HCT116 (cell line): Measurements from ENCODE around the gene DLG2. TPM values are rescaled to one million over a fixed set of nuclear protein-coding genes. Genes with fewer than 3 reads are reported as not detected.

ENCODE experiments used
- ATAC-seq: fragments of 200-7000 bp; cut with Tn5 transposase; 2 replicates; pipeline ENCODE4 v1.9.1; 2020; ENCODE audit warnings: mild to moderate bottlenecking, moderate library complexity
- BruUV-seq: library from RNA; stranded (reverse); fragments of 400-500 nt; replicated peaks from 2 replicates; lab custom pipeline; 2021; lab: Mats Ljungman, UMichigan
- CTCF ChIA-PET: fragments of 300-600 bp; sonication (Branson Sonifier 250); formaldehyde crosslinking; loops from one replicate; lab custom pipeline; 2021; ENCODE audit warnings: antibody characterized with exemption; lab: Charles Lee
- POLR2A ChIA-PET: fragments of 300-600, 350-600 bp; sonication (Branson Sonifier 250); formaldehyde crosslinking; loops from one replicate; lab custom pipeline; 2021; ENCODE audit warnings: antibody characterized with exemption; lab: Charles Lee
- RAD21 ChIA-PET, 2 experiments: fragments of 300-600 bp; sonication (Branson Sonifier 250); formaldehyde crosslinking; loops; one replicate each; lab custom pipeline; 2023; ENCODE audit warnings: low total read pairs in 2 of 2; ENCODE audit not compliant: uncharacterized antibody in 2 of 2, unreplicated experiment in 2 of 2, low non-redundant PET in 1 of 2; lab: Charles Lee
- DNase-seq: peaks from one replicate; pipeline ENCODE4 v3.0.0-alpha.2; 2010; ENCODE audit warnings: low read depth, low spot score
- H2AFZ ChIP-seq: fragments of 200-600 bp; shearing (Covaris generic), sonication (generic); 2 replicates; pipeline ENCODE4 v1.6.1; 2017; ENCODE audit warnings: low read depth, mixed run types, mixed read lengths, antibody characterized with exemption, low read length; ENCODE audit not compliant: poor library complexity, severe bottlenecking
- H3K27ac ChIP-seq: 2 replicates; pipeline ENCODE4 v1.5.1; 2012; ENCODE audit warnings: low read depth, low read length
- H3K27me3 ChIP-seq: fragments of 200-600 bp; sonication (generic); 2 replicates; pipeline ENCODE4 v1.6.1; 2016; ENCODE audit warnings: mixed run types, low read length, mixed read lengths; ENCODE audit not compliant: insufficient read depth
- H3K36me3 ChIP-seq, 2 experiments: fragments of 200-500 bp in 1 of 2; fragments of 200-600 bp in 1 of 2; sonication (Bioruptor generic) in 1 of 2; sonication (generic) in 1 of 2; 2 replicates each; pipeline versions ENCODE4 v1.5.1 to v1.6.1; 2014 to 2016; ENCODE audit warnings: low read length in 2 of 2, inconsistent platforms in 1 of 2, mixed read lengths in 1 of 2, mixed run types in 1 of 2; ENCODE audit not compliant: insufficient read depth in 2 of 2, control insufficient read depth in 1 of 2
- H3K4me1 ChIP-seq, 2 experiments: fragments of 200-600 bp in 1 of 2; sonication (generic) in 1 of 2; 2 replicates each; pipeline versions ENCODE4 v1.5.1 to v1.6.1; 2012 to 2017; ENCODE audit warnings: low read length in 2 of 2, inconsistent platforms in 1 of 2, mild to moderate bottlenecking in 1 of 2, mixed read lengths in 1 of 2, mixed run types in 1 of 2, moderate library complexity in 1 of 2; ENCODE audit not compliant: insufficient read depth in 2 of 2, control insufficient read depth in 1 of 2
- H3K4me2 ChIP-seq: fragments of 200-600 bp; sonication (generic); 2 replicates; pipeline ENCODE4 v1.6.1; 2017; ENCODE audit warnings: mixed run types, low read length, mixed read lengths
- H3K4me3 ChIP-seq, 2 experiments: fragments of 200-600 bp in 1 of 2; sonication (generic) in 1 of 2; replicated peaks in 1 of 2; 2 replicates each; pipeline ENCODE4 v1.5.1; 2011 to 2016; ENCODE audit warnings: low read length in 2 of 2, control low read depth in 1 of 2, low read depth in 1 of 2, mild to moderate bottlenecking in 1 of 2, mixed read lengths in 1 of 2, mixed run types in 1 of 2
- H3K79me2 ChIP-seq: fragments of 200-600 bp; sonication (generic); 2 replicates; pipeline ENCODE4 v1.6.1; 2017; ENCODE audit warnings: mild to moderate bottlenecking, mixed run types, low read length, moderate library complexity, mixed read lengths; ENCODE audit not compliant: insufficient read depth
- H3K9ac ChIP-seq: fragments of 200-600 bp; sonication (generic); 2 replicates; pipeline ENCODE4 v1.6.1; 2016; ENCODE audit warnings: low read length, mixed read lengths
- H3K9me2 ChIP-seq: fragments of 200-600 bp; sonication (generic), shearing (Covaris generic); 2 replicates; pipeline ENCODE4 v1.6.1; 2017; ENCODE audit warnings: mixed run types, mild to moderate bottlenecking, moderate library complexity; ENCODE audit not compliant: insufficient read depth
- H3K9me3 ChIP-seq, 2 experiments: fragments of 200-500 bp in 1 of 2; fragments of 200-600 bp in 1 of 2; sonication (Bioruptor generic) in 1 of 2; sonication (generic) in 1 of 2; 2 replicates each; pipeline ENCODE4 v1.6.1; 2014 to 2017; ENCODE audit warnings: low read length in 2 of 2, mixed read lengths in 2 of 2, inconsistent platforms in 1 of 2, low read depth in 1 of 2, mild to moderate bottlenecking in 1 of 2, mixed run types in 1 of 2, moderate library complexity in 1 of 2; ENCODE audit not compliant: control insufficient read depth in 1 of 2, insufficient read depth in 1 of 2
- H4K20me1 ChIP-seq: fragments of 200-600 bp; sonication (generic), shearing (Covaris generic); 2 replicates; pipeline ENCODE4 v1.6.1; 2017; ENCODE audit warnings: mixed run types, mild to moderate bottlenecking, moderate library complexity; ENCODE audit not compliant: insufficient read depth
- ATF3 ChIP-seq: IDR thresholded peaks from 2 replicates; pipeline ENCODE4 v1.6.1; 2012
- CEBPB ChIP-seq: IDR thresholded peaks from 2 replicates; pipeline ENCODE4 v1.6.1; 2012; ENCODE audit warnings: low read depth
- CTCF ChIP-seq, 3 experiments: fragments of 200-600 bp in 1 of 3; sonication (generic) in 1 of 3; IDR thresholded peaks in 2 of 3; conservative IDR thresholded peaks in 1 of 3; 2 replicates each; pipeline ENCODE4 v1.5.1; 2012 to 2017; ENCODE audit warnings: low read depth in 2 of 3, low read length in 2 of 3, antibody characterized with exemption in 1 of 3, borderline replicate concordance in 1 of 3, control low read depth in 1 of 3, mild to moderate bottlenecking in 1 of 3, mixed read lengths in 1 of 3, mixed run types in 1 of 3, moderate library complexity in 1 of 3; ENCODE audit not compliant: insufficient read depth in 1 of 3
- FOSL1 ChIP-seq: IDR thresholded peaks from 2 replicates; pipeline ENCODE4 v1.6.1; 2012; ENCODE audit warnings: low read depth
- JUND ChIP-seq: IDR thresholded peaks from 2 replicates; pipeline ENCODE4 v1.6.1; 2012
- POLR2A ChIP-seq: IDR thresholded peaks from 2 replicates; pipeline ENCODE4 v1.7.0; 2011; ENCODE audit warnings: borderline replicate concordance; ENCODE audit not compliant: insufficient read depth, insufficient read length; ENCODE audit errors: extremely low read depth
- POLR2AphosphoS5 ChIP-seq: IDR thresholded peaks from 2 replicates; pipeline ENCODE4 v1.6.1; 2011; ENCODE audit warnings: mild to moderate bottlenecking, low read depth, low read length, moderate library complexity
- RAD21 ChIP-seq: IDR thresholded peaks from 2 replicates; pipeline ENCODE4 v1.6.1; 2012; ENCODE audit warnings: low read depth, mild to moderate bottlenecking
- REST ChIP-seq: IDR thresholded peaks from 2 replicates; pipeline ENCODE4 v1.6.1; 2012; ENCODE audit warnings: low read depth
- SP1 ChIP-seq: IDR thresholded peaks from 2 replicates; pipeline ENCODE4 v1.6.1; 2012; ENCODE audit warnings: low read depth
- SRF ChIP-seq: IDR thresholded peaks from 2 replicates; pipeline ENCODE4 v1.6.1; 2012; ENCODE audit warnings: low read depth
- TCF7L2 ChIP-seq: IDR thresholded peaks from 2 replicates; pipeline ENCODE4 v1.7.0; 2011; ENCODE audit warnings: borderline replicate concordance, inconsistent platforms; ENCODE audit not compliant: insufficient read depth, insufficient read length; ENCODE audit errors: extremely low read depth
- YY1 ChIP-seq: IDR thresholded peaks from 2 replicates; pipeline ENCODE4 v1.6.1; 2011; ENCODE audit warnings: low read length, low read depth, moderate library complexity, mild to moderate bottlenecking; ENCODE audit not compliant: insufficient replicate concordance; ENCODE audit errors: extremely low read depth
- ZFX ChIP-seq: fragments of 450-650 bp; IDR thresholded peaks from 2 replicates; pipeline ENCODE4 v1.6.1; 2017
- intact Hi-C: fragments of 100-400 bp; cut with micrococcal nuclease; formaldehyde crosslinking; loops from 2 replicates; pipeline ENCODE4 v1.10.0; 2022
- total RNA-seq: library from RNA; stranded (reverse); gene quantifications from one replicate; pipeline ENCODE4 v1.2.1, GENCODE V29; 2021; ENCODE audit not compliant: unreplicated experiment
- TF ChIP-seq, protein P1 (sequence below): IDR thresholded peaks from 2 replicates; pipeline ENCODE4 v1.6.1; 2012

The DLG2 gene
- total RNA-seq, 1 experiment from 2014 or later, result 2.4 TPM

DNA sequence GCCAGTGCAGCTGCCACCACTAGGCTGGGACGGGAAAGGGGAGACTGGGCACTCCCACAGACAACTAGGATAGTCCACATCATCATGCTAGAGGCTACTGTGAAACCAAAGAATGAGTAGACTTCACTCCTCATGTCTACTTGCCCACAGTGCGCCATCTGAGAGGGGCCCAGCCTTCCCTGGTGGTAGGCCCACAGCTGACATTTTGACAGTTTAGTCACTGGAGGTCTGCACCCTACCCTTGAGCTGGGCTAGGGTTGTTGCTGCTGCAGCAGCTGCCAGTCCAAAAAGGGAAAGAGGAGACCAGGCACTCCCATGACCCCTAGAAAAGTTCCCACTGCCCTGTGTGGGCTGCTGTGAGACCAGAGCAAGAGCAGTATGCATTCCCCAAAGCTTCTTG lies 141.2 kb downstream of the DLG2 start (continued):
- TF ChIP-seq FOSL1, result no peak

DNA sequence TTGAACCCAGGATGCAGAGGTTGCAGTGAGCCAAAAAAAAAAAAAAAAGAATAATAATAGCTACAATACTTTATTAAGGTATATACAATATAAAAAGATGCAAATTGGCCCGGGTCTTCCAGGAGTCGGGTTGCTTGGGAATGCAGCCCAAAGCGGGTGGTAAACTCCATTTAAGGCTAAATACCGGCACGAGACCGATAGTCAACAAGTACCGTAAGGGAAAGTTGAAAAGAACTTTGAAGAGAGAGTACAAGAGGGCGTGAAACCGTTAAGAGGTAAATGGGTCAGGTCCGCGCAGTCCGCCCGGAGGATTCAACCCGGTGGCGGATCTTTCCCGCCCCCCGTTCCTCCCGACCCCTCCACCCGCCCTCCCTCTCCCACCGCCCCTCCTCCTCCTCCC lies 143.3 kb downstream of the DLG2 start:
- ATAC-seq, result no peak
- H3K27me3 ChIP-seq, result peaks cover 7% of the 10 kb centered on the region; the same call in 1 of the 2 replicates

DNA sequence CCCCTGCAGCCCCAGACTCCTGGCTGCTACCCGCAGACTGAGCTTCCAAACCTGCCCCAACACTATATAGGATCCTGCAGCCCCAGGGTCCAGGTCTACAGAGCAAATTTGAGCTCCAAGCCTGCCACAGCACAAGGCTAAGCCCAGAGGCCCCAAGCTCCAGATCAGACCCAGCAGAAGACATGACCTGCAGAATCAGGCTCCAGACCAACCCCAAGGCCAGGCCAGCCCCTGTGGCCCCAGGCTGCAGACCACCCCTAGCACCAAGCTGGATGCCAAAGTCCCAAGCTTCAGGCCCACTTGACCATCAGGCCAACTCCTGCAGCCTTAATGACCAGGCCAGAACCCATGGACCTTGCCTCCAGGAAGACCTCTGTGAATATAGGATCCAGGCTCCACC lies 145.3 kb downstream of the DLG2 start:
- no peak overlapping the region for H3K27ac ChIP-seq
- H2AFZ ChIP-seq, result no peak overlapping the region
- peaks cover 7% of the 10 kb centered on the region; the same call in 1 of the 2 replicates for H3K27me3 ChIP-seq
- CTCF ChIA-PET, result no interaction called here
- H3K4me2 ChIP-seq, result no peak overlapping the region
- H3K79me2 ChIP-seq, result no peaks in the 10 kb centered on the region
- no peaks in the 10 kb centered on the region for H3K9me2 ChIP-seq
- intact Hi-C loops, result no loop called here
- RAD21 ChIA-PET, result no interaction called here
- no peaks in the 10 kb centered on the region for H3K9me3 ChIP-seq
- H3K9ac ChIP-seq, result no peak overlapping the region
- H4K20me1 ChIP-seq, result no peaks in the 10 kb centered on the region
- POLR2A ChIA-PET, result no interaction called here
- no TSS peak for BruUV-seq
- ATAC-seq (no peak), DNase-seq (no peak)
- H3K4me3 ChIP-seq, result no peak overlapping the region
- no peaks in the 10 kb centered on the region for H3K4me1 ChIP-seq
- H3K36me3 ChIP-seq, result no peaks in the 10 kb centered on the region
- TF ChIP-seq YY1 (no peak), JUND (no peak), ZFX (no peak), CTCF (IDR thresholded peaks at IDR 0.05 in 2 of 3, conservative IDR thresholded peaks at IDR 0.05 in 1 of 3; ENCODE audit: borderline replicate concordance in 1 of 3, insufficient read depth in 1 of 3, low read depth in 2 of 3, low read length in 2 of 3) (no peak), TCF7L2 (no peak), CEBPB (no peak), SP1 (no peak), REST (no peak)

More for the DNA sequence above, 143.3 kb downstream of the DLG2 start:
- no peaks in the 10 kb centered on the region for H3K36me3 ChIP-seq
- TF ChIP-seq RAD21 (no peak), SRF (no peak), POLR2A (no peak), ATF3 (no peak), CEBPB (no peak), POLR2AphosphoS5 (no peak)
- TF ChIP-seq, protein P1, sequence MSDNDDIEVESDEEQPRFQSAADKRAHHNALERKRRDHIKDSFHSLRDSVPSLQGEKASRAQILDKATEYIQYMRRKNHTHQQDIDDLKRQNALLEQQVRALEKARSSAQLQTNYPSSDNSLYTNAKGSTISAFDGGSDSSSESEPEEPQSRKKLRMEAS, result no peak
- TF ChIP-seq, all 23 proteins: peak for 0
- H3K4me3 ChIP-seq, result no peak overlapping the region
- POLR2A ChIA-PET, result no interaction called here
- no TSS peak for BruUV-seq
- no peak overlapping the region for H3K27ac ChIP-seq
- H3K9me3 ChIP-seq, result no peaks in the 10 kb centered on the region
- H4K20me1 ChIP-seq, result no peaks in the 10 kb centered on the region
- H3K4me2 ChIP-seq, result no peak overlapping the region
- H3K9me2 ChIP-seq, result no peaks in the 10 kb centered on the region
- H3K9ac ChIP-seq, result no peak overlapping the region
- CTCF ChIA-PET, result no interaction called here
- no peak for DNase-seq
- H2AFZ ChIP-seq, result no peak overlapping the region
- no peaks in the 10 kb centered on the region for H3K79me2 ChIP-seq
- intact Hi-C loops, result no loop called here
- RAD21 ChIA-PET, result no interaction called here
- no peaks in the 10 kb centered on the region for H3K4me1 ChIP-seq
